ENCODE results near the gene HPX. TPM values are rescaled to one million over a fixed set of nuclear protein-coding genes. Genes with fewer than 3 reads are reported as not detected.

Gene HPX, protein sequence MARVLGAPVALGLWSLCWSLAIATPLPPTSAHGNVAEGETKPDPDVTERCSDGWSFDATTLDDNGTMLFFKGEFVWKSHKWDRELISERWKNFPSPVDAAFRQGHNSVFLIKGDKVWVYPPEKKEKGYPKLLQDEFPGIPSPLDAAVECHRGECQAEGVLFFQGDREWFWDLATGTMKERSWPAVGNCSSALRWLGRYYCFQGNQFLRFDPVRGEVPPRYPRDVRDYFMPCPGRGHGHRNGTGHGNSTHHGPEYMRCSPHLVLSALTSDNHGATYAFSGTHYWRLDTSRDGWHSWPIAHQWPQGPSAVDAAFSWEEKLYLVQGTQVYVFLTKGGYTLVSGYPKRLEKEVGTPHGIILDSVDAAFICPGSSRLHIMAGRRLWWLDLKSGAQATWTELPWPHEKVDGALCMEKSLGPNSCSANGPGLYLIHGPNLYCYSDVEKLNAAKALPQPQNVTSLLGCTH
- under 0.01 TPM in 1 of 2 replicates, not detected in the other for total RNA-seq

GRCh38 chr11:6440906-6441358 is at the start of gene HPX:
HPX (minus strand) TSS chr11:6440987; CDS start chr11:6440963, 24 bp downstream.
- DNase-seq (ENCODE audit: low read depth) = no peak
- TF ChIP-seq CTCF (IDR thresholded peaks at IDR 0.05; ENCODE audit: insufficient read depth, low read depth, low read length) = no peak
- no peak within 1 kb of the TSS for H3K4me3 ChIP-seq (ENCODE audit: low read depth, low read length)

DNA sequence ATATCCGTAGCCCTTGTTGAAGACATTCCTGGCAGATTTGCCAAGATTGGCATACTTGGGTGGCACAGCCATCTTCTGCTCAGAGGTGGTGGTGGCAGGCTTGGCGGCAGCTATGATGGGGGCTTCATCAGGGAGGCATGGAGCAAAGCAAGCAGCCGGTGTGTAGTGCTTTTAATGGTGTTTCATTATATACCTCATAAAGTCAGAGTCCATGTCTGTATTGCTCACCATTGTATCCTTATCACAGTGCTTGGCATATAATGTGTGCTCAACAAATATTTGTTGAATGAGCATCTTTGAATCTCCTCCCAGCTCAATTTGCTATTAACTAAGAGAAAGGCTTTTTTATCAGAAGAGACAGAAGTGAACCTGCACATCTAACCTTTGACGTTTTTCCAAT is 48.5 kb upstream of the HPX start:
- H3K4me3 ChIP-seq (ENCODE audit: low read depth, low read length) = no peak overlapping the region
- DNase-seq (ENCODE audit: low read depth) = no peak
- TF ChIP-seq CTCF (IDR thresholded peaks at IDR 0.05; ENCODE audit: insufficient read depth, low read depth, low read length) = no peak

DNA sequence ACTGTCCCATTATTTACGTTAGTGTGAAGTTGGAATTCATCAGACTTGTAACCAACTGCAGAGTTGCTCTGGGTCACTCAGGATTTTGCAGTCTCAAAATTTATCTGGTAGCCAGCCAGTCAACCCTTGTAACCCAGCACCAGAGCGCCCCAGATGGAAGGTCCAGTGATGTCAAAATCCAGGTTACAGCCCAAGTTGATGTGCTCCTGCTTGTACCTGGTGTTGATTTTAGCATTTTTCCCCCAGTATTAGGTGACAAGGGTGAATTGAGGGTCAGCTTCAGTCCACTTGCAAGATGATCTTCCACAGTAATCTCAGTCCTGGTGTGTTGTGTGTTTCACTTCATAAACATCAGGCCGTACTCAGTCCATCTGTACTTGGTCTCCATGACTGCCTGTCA is 48.0 kb upstream of the HPX start:
- H3K4me3 ChIP-seq (ENCODE audit: low read depth, low read length) = no peak overlapping the region
- no peak for TF ChIP-seq CTCF (IDR thresholded peaks at IDR 0.05; ENCODE audit: insufficient read depth, low read depth, low read length)
- no peak for DNase-seq (ENCODE audit: low read depth)

GRCh38 chr11:6488342-6488741 is 47.6 kb upstream of the HPX start:
- no peak for TF ChIP-seq CTCF (IDR thresholded peaks at IDR 0.05; ENCODE audit: insufficient read depth, low read depth, low read length)
- no peak overlapping the region for H3K4me3 ChIP-seq (ENCODE audit: low read depth, low read length)
- no peak for DNase-seq (ENCODE audit: low read depth)

DNA sequence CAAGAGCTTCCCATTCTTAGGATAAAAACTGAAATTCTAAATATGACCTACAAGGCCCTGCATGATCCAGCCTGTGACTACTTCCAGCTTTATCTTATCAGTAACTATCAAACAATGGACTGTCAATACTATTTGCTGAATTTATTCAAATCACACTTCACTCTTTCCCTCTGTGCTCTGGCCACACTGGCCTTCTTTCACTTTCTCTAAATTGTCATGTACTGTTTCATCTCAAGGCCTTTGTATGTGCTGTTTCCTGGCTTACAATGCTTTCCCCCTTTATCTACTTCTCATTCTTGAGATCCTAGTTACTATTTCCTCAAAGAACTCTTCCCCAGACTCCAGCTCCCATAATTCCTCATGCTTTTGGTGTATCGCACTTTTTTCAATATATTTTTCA is 46.2 kb upstream of the HPX start:
- TF ChIP-seq CTCF (IDR thresholded peaks at IDR 0.05; ENCODE audit: insufficient read depth, low read depth, low read length) = no peak
- DNase-seq (ENCODE audit: low read depth) = no peak
- H3K4me3 ChIP-seq (ENCODE audit: low read depth, low read length) = no peak overlapping the region

GRCh38 chr11:6486256-6486655 is 45.5 kb upstream of the HPX start:
- no peak for TF ChIP-seq CTCF (IDR thresholded peaks at IDR 0.05; ENCODE audit: insufficient read depth, low read depth, low read length)
- no peak for DNase-seq (ENCODE audit: low read depth)
- no peak overlapping the region for H3K4me3 ChIP-seq (ENCODE audit: low read depth, low read length)
